GM13977 (cell line): ENCODE measurements around the gene AKT1S1.

Experiments used
- DNase-seq: peaks from one replicate; pipeline ENCODE4 v3.0.0; 2012; ENCODE audit warnings: low spot score
- in situ Hi-C: fragments of 300-500 bp; cut with MboI; formaldehyde crosslinking; loops from one replicate; pipeline ENCODE4 v1.12.0; 2022; ENCODE audit warnings: low sequenced_read_pairs, low pct_unique_long_range_greater_than_20kb, mixed read lengths, inconsistent platforms; ENCODE audit not compliant: unreplicated experiment
- TF ChIP-seq, protein P1 (sequence below): IDR thresholded peaks from 2 replicates; pipeline ENCODE4 v1.5.1; 2012; ENCODE audit warnings: mild to moderate bottlenecking, control low read depth; ENCODE audit not compliant: insufficient read depth; ENCODE audit errors: extremely low read depth, missing control alignments

AKT1S1 gene

DNA sequence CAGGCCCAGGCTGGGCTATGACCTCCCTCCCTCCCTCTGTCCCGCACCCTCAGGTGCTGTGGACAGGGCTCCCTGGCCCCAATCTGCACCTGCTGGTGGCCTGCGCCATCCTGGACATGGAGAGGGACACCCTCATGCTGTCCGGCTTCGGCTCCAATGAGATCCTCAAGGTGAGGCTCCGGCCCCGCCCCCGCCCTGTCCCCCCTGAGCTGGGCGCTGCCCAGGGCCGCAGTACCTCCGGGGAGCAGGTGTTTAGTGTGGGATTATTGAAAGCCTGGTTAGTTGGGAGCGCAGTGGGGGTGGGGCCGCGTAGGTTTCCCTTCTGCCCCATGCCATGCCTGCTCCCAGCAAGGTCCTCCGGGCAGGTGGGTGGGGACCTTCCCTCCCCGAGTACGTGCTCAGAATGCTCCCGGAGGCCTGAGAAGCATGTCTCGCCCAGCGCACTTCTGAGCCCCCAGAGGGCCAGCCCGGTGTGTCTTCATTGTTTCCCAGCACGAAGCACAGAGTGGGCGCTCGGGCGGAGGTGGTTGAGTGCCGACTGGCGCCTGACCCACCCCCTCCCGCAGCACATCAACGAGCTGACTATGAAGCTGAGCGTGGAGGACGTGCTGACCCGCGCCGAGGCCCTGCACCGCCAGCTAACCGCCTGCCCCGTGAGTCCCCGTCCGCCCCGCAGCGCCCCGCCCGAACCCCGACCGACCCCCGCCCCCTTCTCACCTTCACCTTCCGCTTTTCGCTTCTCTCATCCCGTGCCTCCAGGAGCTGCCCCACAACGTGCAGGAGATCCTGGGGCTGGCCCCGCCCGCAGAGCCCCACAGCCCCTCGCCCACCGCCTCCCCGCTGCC lies 10.7 kb upstream of the AKT1S1 start:
- DNase-seq, result no peak
- TF ChIP-seq, protein P1, sequence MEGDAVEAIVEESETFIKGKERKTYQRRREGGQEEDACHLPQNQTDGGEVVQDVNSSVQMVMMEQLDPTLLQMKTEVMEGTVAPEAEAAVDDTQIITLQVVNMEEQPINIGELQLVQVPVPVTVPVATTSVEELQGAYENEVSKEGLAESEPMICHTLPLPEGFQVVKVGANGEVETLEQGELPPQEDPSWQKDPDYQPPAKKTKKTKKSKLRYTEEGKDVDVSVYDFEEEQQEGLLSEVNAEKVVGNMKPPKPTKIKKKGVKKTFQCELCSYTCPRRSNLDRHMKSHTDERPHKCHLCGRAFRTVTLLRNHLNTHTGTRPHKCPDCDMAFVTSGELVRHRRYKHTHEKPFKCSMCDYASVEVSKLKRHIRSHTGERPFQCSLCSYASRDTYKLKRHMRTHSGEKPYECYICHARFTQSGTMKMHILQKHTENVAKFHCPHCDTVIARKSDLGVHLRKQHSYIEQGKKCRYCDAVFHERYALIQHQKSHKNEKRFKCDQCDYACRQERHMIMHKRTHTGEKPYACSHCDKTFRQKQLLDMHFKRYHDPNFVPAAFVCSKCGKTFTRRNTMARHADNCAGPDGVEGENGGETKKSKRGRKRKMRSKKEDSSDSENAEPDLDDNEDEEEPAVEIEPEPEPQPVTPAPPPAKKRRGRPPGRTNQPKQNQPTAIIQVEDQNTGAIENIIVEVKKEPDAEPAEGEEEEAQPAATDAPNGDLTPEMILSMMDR, result no peak
- in situ Hi-C loops, result no loop called here

DNA sequence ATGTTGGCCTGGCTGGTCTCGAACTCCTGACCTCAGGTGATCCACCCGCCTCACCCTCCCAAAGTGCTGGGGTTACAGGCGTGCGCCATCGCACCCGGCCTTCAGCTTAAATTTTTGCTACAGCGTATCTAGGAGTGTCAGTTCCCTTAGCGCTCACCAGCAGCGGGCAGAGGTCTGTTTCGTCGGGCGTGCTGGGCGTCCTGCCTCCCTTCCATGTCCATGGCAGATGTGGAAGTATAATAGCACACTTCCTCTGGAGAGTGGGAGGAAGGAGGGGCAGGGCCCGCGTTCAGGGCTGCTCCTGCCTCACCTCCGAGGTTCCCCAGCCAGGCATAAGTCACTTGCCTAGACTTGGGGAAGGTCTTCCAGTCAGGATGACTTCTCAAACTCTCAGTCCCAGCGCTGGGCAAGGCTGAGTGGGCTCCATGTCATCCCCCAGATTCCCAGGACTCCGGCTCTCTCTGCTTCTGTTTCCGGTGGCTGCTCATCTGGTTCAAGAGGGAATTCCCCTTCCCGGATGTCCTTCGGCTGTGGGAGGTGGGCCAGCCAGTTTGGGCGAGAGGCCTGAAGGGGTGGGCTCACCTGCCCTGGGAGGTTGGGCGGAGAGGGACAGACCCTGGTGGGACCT lies 10.0 kb upstream of the AKT1S1 start:
- DNase-seq, result no peak
- in situ Hi-C loops, result no loop called here
- TF ChIP-seq, protein P1, result no peak

DNA sequence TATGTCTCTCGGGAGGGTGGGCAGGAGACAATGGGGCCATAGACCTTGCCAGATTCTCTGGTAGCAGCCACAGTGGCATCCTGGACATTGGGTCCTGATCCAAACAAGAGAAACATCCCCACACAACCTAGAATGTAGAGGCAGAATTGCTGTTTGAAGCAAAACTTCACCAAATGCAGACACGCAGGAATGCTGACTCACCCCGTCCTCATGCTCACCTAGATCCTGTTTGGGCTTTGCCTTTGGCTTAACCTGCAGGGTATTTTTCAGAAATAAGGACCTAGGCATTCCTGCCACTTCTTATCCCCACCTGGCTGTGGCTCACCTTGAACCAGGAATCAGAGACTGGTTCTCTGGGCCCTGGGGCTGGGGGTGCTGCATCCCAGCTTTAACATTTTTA lies 7.6 kb upstream of the AKT1S1 start:
- no peak for DNase-seq
- in situ Hi-C loops, result no loop called here
- TF ChIP-seq, protein P1, result no peak

DNA sequence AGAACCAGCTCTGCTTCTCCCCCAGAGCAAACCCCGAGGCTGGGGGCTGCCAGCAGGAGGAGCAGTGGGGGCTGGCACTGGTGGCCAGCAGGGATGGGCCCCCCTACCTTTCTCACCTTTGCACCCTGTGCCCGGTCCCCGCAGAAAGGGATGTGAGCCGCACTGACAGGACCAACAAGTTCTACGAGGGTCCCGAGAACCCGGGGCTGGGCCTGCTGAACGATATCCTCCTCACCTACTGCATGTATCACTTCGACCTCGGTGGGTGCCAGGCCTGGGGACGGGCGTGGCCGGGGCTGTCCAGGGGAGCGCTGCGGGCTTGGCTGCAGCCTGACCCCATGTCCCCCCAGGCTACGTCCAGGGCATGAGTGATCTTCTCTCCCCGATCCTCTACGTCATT lies 7.0 kb upstream of the AKT1S1 start:
- TF ChIP-seq, protein P1, result no peak
- DNase-seq, result no peak
- in situ Hi-C loops, result no loop called here

DNA sequence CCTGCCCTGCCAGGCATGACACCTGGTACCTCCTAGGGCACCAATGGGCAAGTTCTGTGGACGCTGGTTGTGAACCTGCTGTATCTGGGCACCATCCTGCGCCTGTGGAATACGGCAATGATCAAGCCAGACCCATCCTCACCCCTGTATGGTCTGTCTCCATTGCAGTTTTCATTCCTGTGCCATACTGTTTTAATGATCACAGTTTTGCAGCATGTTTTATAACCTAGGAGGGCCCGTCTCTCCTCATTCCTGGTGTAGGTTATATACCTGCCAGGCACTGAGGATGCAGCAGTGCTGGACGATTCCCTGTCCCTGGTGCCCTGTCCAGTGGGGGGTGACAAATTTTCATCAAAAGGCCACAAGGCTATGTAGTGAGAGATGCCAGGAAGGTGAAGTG lies 5.9 kb upstream of the AKT1S1 start:
- TF ChIP-seq, protein P1, result no peak
- in situ Hi-C loops, result no loop called here
- no peak for DNase-seq

DNA sequence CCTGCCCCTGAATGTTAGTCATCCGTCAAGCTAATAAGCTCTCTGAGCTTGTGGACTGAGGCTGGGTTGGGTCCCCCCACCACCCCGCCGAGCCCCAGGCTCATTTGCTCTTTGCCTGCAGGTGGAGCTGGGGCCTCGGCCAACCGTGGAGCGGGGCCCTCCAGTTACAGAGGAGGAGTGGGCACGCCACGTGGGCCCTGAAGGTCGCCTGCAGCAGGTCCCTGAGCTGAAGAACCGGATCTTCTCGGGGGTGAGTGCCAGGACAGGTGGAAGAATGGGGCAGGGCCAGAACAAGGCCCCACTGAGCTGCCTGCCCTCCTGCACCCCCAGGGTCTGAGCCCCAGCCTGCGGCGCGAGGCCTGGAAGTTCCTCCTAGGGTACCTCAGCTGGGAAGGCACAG lies 5.5 kb upstream of the AKT1S1 start:
- in situ Hi-C loops, result no loop called here
- TF ChIP-seq, protein P1, result no peak
- DNase-seq, result no peak
